GM12878 (cell line): ENCODE measurements around the gene KCNN3. TPM values are rescaled to one million over a fixed set of nuclear protein-coding genes. Genes with fewer than 3 reads are reported as not detected.

Experiments
- ATAC-seq: fragments of 200-7000 bp; cut with Tn5 transposase; 3 replicates; pipeline ENCODE4 v1.9.1; 2020; ENCODE audit warnings: mild to moderate bottlenecking, moderate library complexity
- BruUV-seq: library from RNA; stranded (reverse); fragments of 400-500 nt; replicated peaks from 2 replicates; lab custom pipeline; 2021; lab: Mats Ljungman, UMichigan
- CTCF ChIA-PET: fragments of 300-600 bp; sonication (Branson Sonifier 250); formaldehyde crosslinking; extraction: SDS; loops from one replicate; lab custom pipeline; 2021; ENCODE audit warnings: inconsistent platforms; lab: Yijun Ruan, JAX
- POLR2A ChIA-PET: fragments of 350-600 bp; formaldehyde crosslinking; extraction: SDS; loops from one replicate; lab custom pipeline; 2021; ENCODE audit warnings: inconsistent platforms; lab: Charles Lee
- RAD21 ChIA-PET: fragments of 300-600 bp; sonication (Branson Sonifier 250); formaldehyde crosslinking; loops from one replicate; lab custom pipeline; 2023; ENCODE audit warnings: antibody characterized with exemption; ENCODE audit not compliant: unreplicated experiment; lab: Charles Lee
- SMC1A ChIA-PET: fragments of 300-600 bp; sonication (Branson Sonifier 250); formaldehyde crosslinking; loops from one replicate; lab custom pipeline; 2023; ENCODE audit not compliant: unreplicated experiment, uncharacterized antibody; lab: Charles Lee
- DNase-seq: peaks from one replicate; pipeline ENCODE4 v3.0.0-alpha.2; 2011; ENCODE audit warnings: low read depth, low spot score
- FAIRE-seq: peaks from 3 replicates; lab custom pipeline; 2011; peaks lifted over from hg19 to GRCh38; lab: Jason Lieb, UNC
- H2AFZ ChIP-seq: 2 replicates; pipeline ENCODE4 v1.6.0; 2011; ENCODE audit warnings: low read depth, low read length, control low read depth; ENCODE audit not compliant: control insufficient read depth
- H3K27ac ChIP-seq: 2 replicates; pipeline ENCODE4 v1.5.1; 2011; ENCODE audit warnings: control low read depth; ENCODE audit not compliant: control insufficient read depth, insufficient read depth
- H3K27me3 ChIP-seq, 2 experiments: replicated peaks in 1 of 2; 2 replicates each; pipeline versions ENCODE4 v1.6.0 to v1.6.1; 2011; ENCODE audit warnings: low read length in 1 of 2; ENCODE audit not compliant: control insufficient read depth in 2 of 2, insufficient read depth in 2 of 2
- H3K36me3 ChIP-seq, 2 experiments: 2 replicates each; pipeline ENCODE4 v1.5.1; 2011; ENCODE audit warnings: low read length in 1 of 2; ENCODE audit not compliant: control insufficient read depth in 2 of 2, insufficient read depth in 2 of 2
- H3K4me1 ChIP-seq: 2 replicates; pipeline ENCODE4 v1.6.1; 2011; ENCODE audit warnings: mild to moderate bottlenecking, low read length, moderate library complexity, mixed read lengths; ENCODE audit not compliant: control insufficient read depth, insufficient read depth
- H3K4me2 ChIP-seq: 2 replicates; pipeline ENCODE4 v1.6.0; 2011; ENCODE audit warnings: control low read depth; ENCODE audit not compliant: control insufficient read depth, insufficient read depth
- H3K4me3 ChIP-seq: fragments of 200-600 bp; sonication (generic); 2 replicates; pipeline ENCODE4 v1.5.1; 2016
- H3K79me2 ChIP-seq: 2 replicates; pipeline ENCODE4 v1.6.0; 2011; ENCODE audit warnings: low read length; ENCODE audit not compliant: control insufficient read depth, insufficient read depth
- H3K9ac ChIP-seq: 2 replicates; pipeline ENCODE4 v1.8.0; 2011; ENCODE audit warnings: low read length, control low read depth, mixed read lengths; ENCODE audit not compliant: control insufficient read depth, insufficient read depth
- H3K9me3 ChIP-seq: replicated peaks from 3 replicates; pipeline ENCODE4 v1.5.1; 2011; ENCODE audit warnings: mild to moderate bottlenecking, low read length; ENCODE audit not compliant: control insufficient read depth, insufficient read depth
- H4K20me1 ChIP-seq: 2 replicates; pipeline ENCODE4 v1.6.0; 2011; ENCODE audit not compliant: control insufficient read depth, insufficient read depth
- BHLHE40 ChIP-seq, 2 experiments: fragments of 450-650 bp in 1 of 2; IDR thresholded peaks; 2 replicates each; pipeline ENCODE4 v1.6.1; 2011 to 2017; ENCODE audit warnings: low read depth in 2 of 2, borderline replicate concordance in 1 of 2, improper control_type of control experiment in 1 of 2, low read length in 1 of 2, mild to moderate bottlenecking in 1 of 2
- IKZF2 ChIP-seq, 2 experiments: fragments of 450-650 bp; IDR thresholded peaks; 2 replicates each; pipeline ENCODE4 v1.6.1; 2017; ENCODE audit warnings: mild to moderate bottlenecking in 2 of 2, moderate library complexity in 2 of 2
- MTA2 ChIP-seq: fragments of 450-650 bp; IDR thresholded peaks from 2 replicates; pipeline ENCODE4 v1.6.1; 2016; ENCODE audit warnings: low read depth, mild to moderate bottlenecking, moderate library complexity
- MTA3 ChIP-seq: IDR thresholded peaks from 2 replicates; pipeline ENCODE4 v1.6.1; 2012; ENCODE audit warnings: low read length, inconsistent platforms, borderline replicate concordance
- POLR2AphosphoS5 ChIP-seq: IDR thresholded peaks from 2 replicates; pipeline ENCODE4 v1.6.1; 2011; ENCODE audit warnings: mild to moderate bottlenecking, low read length, inconsistent platforms
- RAD21 ChIP-seq: IDR thresholded peaks from 2 replicates; pipeline ENCODE4 v1.6.1; 2011; ENCODE audit warnings: mild to moderate bottlenecking, low read depth, low read length, moderate library complexity; ENCODE audit not compliant: insufficient read depth
- SPI1 ChIP-seq: IDR thresholded peaks from 2 replicates; pipeline ENCODE4 v1.6.1; 2011; ENCODE audit warnings: low read depth, mild to moderate bottlenecking, low read length, moderate library complexity, borderline replicate concordance; ENCODE audit not compliant: insufficient read depth
- TAF1 ChIP-seq: IDR thresholded peaks from 2 replicates; pipeline ENCODE4 v1.6.1; 2011; ENCODE audit warnings: mild to moderate bottlenecking, low read depth, low read length, borderline replicate concordance
- TCF12 ChIP-seq: IDR thresholded peaks from 2 replicates; pipeline ENCODE4 v1.6.1; 2011; ENCODE audit warnings: low read depth, mild to moderate bottlenecking, low read length
- TCF3 ChIP-seq: IDR thresholded peaks from 2 replicates; pipeline ENCODE4 v1.6.1; 2012; ENCODE audit warnings: low read depth, mild to moderate bottlenecking, low read length, borderline replicate concordance; ENCODE audit not compliant: insufficient read depth
- WGBS: methylation state at CpG from one replicate; pipeline ENCODE4 v1.1.6; 2016; ENCODE audit warnings: low lambda C conversion rate; ENCODE audit not compliant: insufficient replicate concordance, insufficient coverage; ENCODE audit errors: missing lambda C conversion rate; 5-methylcytosine and 5-hydroxymethylcytosine counted together
- in situ Hi-C: fragments of 300-500 bp; cut with MboI; formaldehyde crosslinking; loops from 9 replicates; pipeline ENCODE4 v1.14.3; 2018; ENCODE audit warnings: mixed read lengths
- intact Hi-C: fragments of 100-400 bp; cut with micrococcal nuclease; formaldehyde crosslinking; loops from one replicate; pipeline ENCODE4 v1.14.2; 2022; ENCODE audit not compliant: unreplicated experiment
- polyA plus RNA-seq, 11 experiments: library from polyadenylated mRNA; depleted of rRNA in 4 of 11; unstranded in 6 of 11; stranded (reverse) in 5 of 11; fragments of >200 nt; fragmentation: Nextera tagmentation in 4 of 11; fragmentation: Illumina TruSeq in 1 of 11; extraction: Ambion mirVana in 4 of 11; extraction: Trizol in 1 of 11; gene quantifications; 1 replicate in 1 of 11; 2 replicates in 10 of 11; pipeline versions ENCODE4 v1.2.1 to v1.2.3, GENCODE V29; 2011 to 2016; ENCODE audit warnings: inconsistent platforms in 2 of 11, missing spikeins in 2 of 11, low read depth in 1 of 11
- total RNA-seq, 4 experiments: library from RNA; depleted of rRNA in 3 of 4; stranded (reverse); fragments of >200 nt in 3 of 4; fragmentation: Illumina TruSeq in 1 of 4; extraction: Trizol in 1 of 4; gene quantifications; 2 replicates each; pipeline versions ENCODE4 v1.2.1 to v1.2.3, GENCODE V29; 2013 to 2021
- TF ChIP-seq, protein P1 (sequence below): fragments of 450-650 bp; IDR thresholded peaks from 2 replicates; pipeline ENCODE4 v1.6.1; 2017; ENCODE audit warnings: mild to moderate bottlenecking
- TF ChIP-seq, protein P2 (sequence below): fragments of 450-650 bp; IDR thresholded peaks from 2 replicates; pipeline ENCODE4 v1.6.1; 2017; ENCODE audit warnings: antibody characterized with exemption, mild to moderate bottlenecking, moderate library complexity

The KCNN3 gene
- total and polyA plus RNA-seq, 10 of the 15 experiments (the other 5 are each of a cell fraction or from before 2014, with no cell fraction given), result 3.5 to 26.4 (median 14.9) TPM

DNA sequence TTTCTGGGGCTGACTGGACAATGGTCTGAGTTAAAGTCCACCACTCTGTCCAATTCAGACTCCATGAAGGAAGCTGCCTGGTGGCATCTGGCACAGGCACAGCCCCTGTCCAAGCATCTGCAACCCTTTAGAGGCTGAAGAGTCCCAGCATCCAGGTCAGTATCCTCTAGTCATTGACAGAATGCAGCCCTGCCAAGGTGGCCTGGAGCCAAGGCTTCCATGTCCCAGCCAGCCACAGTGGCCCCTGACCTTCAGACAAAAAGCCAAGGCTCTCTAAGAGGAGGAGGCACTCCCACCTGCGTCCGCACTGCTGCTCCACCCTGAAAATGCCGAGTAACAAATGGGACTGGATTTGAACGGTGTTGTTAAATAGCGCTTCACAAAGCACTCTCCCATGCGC, 49.4 kb downstream of the KCNN3 start (continued):
- no peak for TF ChIP-seq TAF1

DNA sequence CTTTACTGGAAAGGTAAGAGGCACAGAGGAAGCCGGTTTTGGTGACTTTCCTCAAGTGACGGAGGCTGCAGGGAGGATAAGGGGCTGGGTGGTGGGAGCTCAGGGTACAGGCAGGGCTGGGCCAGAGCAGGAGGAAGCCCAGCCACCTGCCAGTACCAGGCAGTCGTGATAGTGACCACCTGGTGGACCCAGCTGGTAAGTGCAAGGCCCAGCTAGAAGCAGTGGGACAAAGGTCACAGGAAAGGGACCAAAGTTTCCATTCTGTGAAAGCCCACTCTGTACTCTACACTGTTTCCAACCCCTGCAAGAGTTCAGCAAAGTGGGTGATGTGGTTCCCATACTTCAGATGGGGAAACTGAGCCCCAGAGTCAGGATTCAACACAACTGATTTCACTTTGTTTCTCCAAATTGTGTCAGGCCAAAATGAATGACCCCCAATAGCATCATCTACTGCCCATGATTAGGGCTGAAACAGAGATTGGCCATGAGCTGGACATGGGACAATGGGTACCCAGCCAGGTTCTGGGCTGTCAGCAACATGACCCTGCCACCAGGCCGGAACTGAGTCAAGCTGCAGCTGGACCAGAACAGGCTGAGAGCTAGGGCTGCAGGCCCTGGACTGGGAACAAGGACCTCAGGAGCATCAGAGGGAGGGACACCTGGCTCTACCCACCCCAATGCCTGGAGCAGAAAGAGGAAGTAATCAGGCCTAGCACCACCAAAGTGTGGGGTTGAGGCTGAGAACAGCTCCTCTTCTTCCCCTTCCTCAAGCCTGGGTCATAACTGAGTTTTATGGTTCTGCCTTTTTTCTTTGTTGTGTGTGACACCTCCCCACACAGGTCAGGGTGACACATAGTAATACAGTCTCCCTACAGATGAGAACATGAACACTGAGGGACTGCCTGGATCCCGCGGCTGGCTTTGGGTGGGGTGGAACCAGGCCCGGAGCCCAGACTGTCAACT, 50.2 kb downstream of the KCNN3 start:
- FAIRE-seq, result peak; percentile 66
- H2AFZ ChIP-seq, result no peak overlapping the region
- CTCF ChIA-PET, result interaction anchor here (0.6 to 2.2 kb wide), 22 partner anchors 10 to 260 kb away, joined by 3 to 13 read pairs (median 4); partner anchors contain the start of genes ADAM15 and PMVK
- TF ChIP-seq RAD21 (peak; percentile 47), TCF12 (peak; percentile 68; the same call in 1 of the 2 replicates), TCF3 (no peak), SPI1 (peak; percentile 43; the same call in 1 of the 2 replicates), IKZF2 (IDR thresholded peaks at IDR 0.05) (peak; percentile 37 to 54; a peak in 2 of 4 replicates), BHLHE40 (IDR thresholded peaks at IDR 0.05; ENCODE audit: borderline replicate concordance in 1 of 2, low read depth in 2 of 2, low read length in 1 of 2) (peak in 1 of 2 experiments; percentile 4; a peak in 1 of 4 replicates), MTA3 (no peak), POLR2AphosphoS5 (no peak), MTA2 (peak; percentile 44; the same call in 1 of the 2 replicates)
- TF ChIP-seq, protein P1, sequence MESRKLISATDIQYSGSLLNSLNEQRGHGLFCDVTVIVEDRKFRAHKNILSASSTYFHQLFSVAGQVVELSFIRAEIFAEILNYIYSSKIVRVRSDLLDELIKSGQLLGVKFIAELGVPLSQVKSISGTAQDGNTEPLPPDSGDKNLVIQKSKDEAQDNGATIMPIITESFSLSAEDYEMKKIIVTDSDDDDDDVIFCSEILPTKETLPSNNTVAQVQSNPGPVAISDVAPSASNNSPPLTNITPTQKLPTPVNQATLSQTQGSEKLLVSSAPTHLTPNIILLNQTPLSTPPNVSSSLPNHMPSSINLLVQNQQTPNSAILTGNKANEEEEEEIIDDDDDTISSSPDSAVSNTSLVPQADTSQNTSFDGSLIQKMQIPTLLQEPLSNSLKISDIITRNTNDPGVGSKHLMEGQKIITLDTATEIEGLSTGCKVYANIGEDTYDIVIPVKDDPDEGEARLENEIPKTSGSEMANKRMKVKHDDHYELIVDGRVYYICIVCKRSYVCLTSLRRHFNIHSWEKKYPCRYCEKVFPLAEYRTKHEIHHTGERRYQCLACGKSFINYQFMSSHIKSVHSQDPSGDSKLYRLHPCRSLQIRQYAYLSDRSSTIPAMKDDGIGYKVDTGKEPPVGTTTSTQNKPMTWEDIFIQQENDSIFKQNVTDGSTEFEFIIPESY, result no peak
- TF ChIP-seq, protein P2, sequence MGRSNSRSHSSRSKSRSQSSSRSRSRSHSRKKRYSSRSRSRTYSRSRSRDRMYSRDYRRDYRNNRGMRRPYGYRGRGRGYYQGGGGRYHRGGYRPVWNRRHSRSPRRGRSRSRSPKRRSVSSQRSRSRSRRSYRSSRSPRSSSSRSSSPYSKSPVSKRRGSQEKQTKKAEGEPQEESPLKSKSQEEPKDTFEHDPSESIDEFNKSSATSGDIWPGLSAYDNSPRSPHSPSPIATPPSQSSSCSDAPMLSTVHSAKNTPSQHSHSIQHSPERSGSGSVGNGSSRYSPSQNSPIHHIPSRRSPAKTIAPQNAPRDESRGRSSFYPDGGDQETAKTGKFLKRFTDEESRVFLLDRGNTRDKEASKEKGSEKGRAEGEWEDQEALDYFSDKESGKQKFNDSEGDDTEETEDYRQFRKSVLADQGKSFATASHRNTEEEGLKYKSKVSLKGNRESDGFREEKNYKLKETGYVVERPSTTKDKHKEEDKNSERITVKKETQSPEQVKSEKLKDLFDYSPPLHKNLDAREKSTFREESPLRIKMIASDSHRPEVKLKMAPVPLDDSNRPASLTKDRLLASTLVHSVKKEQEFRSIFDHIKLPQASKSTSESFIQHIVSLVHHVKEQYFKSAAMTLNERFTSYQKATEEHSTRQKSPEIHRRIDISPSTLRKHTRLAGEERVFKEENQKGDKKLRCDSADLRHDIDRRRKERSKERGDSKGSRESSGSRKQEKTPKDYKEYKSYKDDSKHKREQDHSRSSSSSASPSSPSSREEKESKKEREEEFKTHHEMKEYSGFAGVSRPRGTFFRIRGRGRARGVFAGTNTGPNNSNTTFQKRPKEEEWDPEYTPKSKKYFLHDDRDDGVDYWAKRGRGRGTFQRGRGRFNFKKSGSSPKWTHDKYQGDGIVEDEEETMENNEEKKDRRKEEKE, result no peak

More for the DNA sequence above, 50.2 kb downstream of the KCNN3 start:
- no peak overlapping the region for H3K4me3 ChIP-seq
- H3K9me3 ChIP-seq, result no peaks in the 10 kb centered on the region
- peak; percentile 83 for ATAC-seq
- DNase-seq, result no peak
- no peaks in the 10 kb centered on the region; the same call in none of the 2 replicates for H3K79me2 ChIP-seq
- RAD21 ChIA-PET, result interaction anchor here (0.8 to 1.9 kb wide), 14 partner anchors 10 to 124 kb away, joined by 3 to 12 read pairs (median 4); no protein-coding TSS in a partner anchor
- intact Hi-C loops, result loop anchor here (5.0 kb wide), 1 partner anchor 37 kb away; no protein-coding TSS in a partner anchor
- BruUV-seq, result no TSS peak
- H4K20me1 ChIP-seq, result no peaks in the 10 kb centered on the region; the same call in 1 of the 2 replicates
- no peaks in the 10 kb centered on the region for H3K27me3 ChIP-seq
- peaks cover 35% of the 10 kb centered on the region for H3K4me1 ChIP-seq
- peak overlapping the region; percentile 10; the same call in 1 of the 2 replicates for H3K27ac ChIP-seq
- H3K4me2 ChIP-seq, result no peak overlapping the region
- POLR2A ChIA-PET, result interaction anchor here (0.9 to 2.5 kb wide), 3 partner anchors 11 to 50 kb away, joined by 3 to 9 read pairs (median 4); partner anchors contain the start of gene KCNN3
- peaks cover 13 to 24% of the 10 kb centered on the region in 2 experiments; a peak in 3 of 4 replicates for H3K36me3 ChIP-seq
- in situ Hi-C loops, result no loop called here
- SMC1A ChIA-PET, result interaction anchor here (0.7 to 3.6 kb wide), 13 partner anchors 10 to 260 kb away, joined by 3 to 36 read pairs (median 4); no protein-coding TSS in a partner anchor
- 77% methylated on average over 7 of the region's 7 CpGs for WGBS
- no peak overlapping the region for H3K9ac ChIP-seq
